GM21390 (cell line): Measurements from ENCODE around the gene SV2B.

Experiments
- ATAC-seq: cut with Tn5 transposase; IDR thresholded peaks from one replicate; pipeline ENCODE4 v1.9.1; 2021; ENCODE audit not compliant: unreplicated experiment

Gene SV2B

DNA sequence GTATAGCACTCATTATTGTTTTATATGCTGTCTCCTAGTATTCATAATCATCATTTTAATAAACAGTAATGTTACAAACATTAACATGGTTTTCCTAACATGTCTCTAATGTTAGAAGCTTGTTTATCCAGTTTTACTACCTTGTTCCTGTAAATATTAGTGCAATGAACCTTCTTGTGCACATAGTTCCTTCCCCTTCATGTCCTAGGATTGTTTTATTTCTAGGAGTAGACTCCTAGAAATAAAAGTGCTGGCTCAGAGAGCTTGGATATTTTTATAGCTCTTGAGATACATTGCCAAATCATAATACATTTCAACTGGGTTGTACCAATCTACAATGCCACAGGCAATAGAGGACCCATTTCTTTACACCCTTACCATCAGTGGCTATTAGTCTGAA lies 161.3 kb downstream of the SV2B start:
- no peak for ATAC-seq

GRCh38 chr15:91263632-91264531 lies 163.8 kb downstream of the SV2B start:
- no peak for ATAC-seq

GRCh38 chr15:91264651-91265351 lies 164.7 kb downstream of the SV2B start:
- ATAC-seq: no peak

DNA sequence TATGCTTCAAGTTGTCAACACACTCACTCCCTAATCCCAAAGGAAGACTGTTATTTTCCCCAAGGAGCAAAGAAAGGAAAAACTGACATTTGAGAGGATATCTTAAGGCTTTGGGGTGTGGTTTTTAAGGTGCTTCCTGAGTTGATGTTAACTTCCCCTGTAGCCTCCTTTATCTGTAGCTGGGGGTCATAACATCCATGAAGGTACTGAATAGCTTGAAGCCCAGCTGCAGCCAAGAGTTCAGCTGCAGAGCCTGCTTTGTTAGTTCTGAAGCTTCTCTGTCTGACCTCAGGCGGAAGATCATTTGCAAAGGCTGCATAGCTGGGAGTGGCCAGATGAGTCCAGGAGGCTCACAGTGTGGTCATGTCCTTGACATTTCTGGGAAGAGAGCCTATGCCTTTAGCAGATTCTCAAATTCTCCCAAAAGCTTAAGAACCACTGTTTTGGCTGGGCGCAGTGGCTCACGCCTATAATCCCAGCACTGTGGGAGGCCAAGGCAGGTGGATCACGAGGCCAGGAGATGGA lies 165.4 kb downstream of the SV2B start:
- no peak for ATAC-seq

- no peak for ATAC-seq
These were observed 168.5 kb downstream of the SV2B start for GRCh38 chr15:91268510-91268909.

GRCh38 chr15:91270747-91271146 lies 170.7 kb downstream of the SV2B start:
- ATAC-seq: no peak

DNA sequence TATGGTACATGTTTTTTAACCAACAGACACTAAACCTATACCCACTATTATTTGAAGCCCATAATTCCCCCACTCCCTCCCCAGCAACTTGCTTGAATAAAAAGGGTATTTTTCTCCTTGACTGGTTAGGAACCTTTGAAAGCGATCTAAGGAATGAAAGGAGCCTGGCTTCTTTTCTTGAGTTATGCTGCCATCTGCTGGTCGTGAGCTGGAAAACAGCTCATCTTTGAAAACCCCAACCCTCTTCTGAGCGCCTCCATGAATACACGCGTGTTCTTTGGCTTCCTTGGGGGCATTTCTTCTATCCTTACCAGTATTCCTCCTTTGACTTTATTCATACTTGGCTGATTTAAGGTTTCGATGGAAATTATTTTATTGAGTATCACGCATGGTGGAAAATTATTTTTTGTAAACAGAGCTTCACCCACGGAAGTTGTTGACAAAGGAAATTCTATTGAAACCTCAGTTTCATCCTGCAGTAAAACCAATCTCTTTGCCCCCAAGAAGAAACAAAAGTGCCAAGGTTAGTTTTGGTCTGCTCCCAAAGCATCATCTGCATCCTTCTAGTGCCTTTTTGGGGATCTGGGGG lies 171.6 kb downstream of the SV2B start:
- ATAC-seq: no peak

DNA sequence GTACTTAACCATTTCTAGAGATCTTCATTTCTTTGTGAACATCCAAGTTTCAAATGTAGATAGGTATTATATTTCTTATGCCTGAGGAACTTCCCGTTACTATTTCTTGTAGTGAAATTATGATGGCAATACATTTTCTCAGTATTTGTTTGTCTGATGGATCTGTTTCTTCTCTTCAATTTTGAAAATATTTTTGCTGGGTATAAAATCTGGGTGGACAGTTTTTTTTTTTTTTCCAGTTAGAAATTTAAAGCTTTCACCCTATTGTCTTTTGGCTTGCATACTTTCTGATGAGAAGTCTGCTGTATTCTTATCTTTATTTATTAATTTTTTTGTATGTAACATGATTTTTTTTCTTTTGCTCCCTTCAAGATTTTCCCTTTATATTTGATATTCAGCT lies 175.8 kb downstream of the SV2B start:
- no peak for ATAC-seq

- no peak for ATAC-seq
These were observed 178.9 kb downstream of the SV2B start for GRCh38 chr15:91278951-91279350.

- no peak for ATAC-seq
These were observed 179.4 kb downstream of the SV2B start for GRCh38 chr15:91279486-91279885.

- ATAC-seq: no peak
These were observed 181.9 kb downstream of the SV2B start for GRCh38 chr15:91281947-91282346.

- ATAC-seq: no peak
These were observed 182.4 kb downstream of the SV2B start for GRCh38 chr15:91282486-91282885.

DNA sequence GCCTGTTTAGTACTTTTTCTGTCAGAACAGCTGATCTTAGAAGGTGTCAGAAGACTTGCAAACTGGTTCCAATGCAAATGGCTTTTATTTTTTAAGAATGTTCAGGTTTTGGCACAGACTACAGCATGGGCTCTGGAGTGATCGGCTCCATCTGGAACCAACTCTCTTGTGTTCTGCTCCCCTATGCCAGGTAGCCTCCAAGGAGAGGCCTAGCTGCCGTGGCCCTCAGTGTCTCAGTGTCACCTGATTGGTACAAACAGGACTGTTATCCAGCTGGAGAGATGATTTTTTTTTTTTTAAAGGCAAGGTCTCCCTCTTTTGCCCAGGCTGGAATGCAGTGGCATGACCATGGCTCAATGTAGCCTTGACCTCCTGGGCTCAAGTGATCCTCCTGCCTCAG lies 183.1 kb downstream of the SV2B start:
- no peak for ATAC-seq

GRCh38 chr15:91284758-91285466 lies 184.9 kb downstream of the SV2B start:
- ATAC-seq: no peak

DNA sequence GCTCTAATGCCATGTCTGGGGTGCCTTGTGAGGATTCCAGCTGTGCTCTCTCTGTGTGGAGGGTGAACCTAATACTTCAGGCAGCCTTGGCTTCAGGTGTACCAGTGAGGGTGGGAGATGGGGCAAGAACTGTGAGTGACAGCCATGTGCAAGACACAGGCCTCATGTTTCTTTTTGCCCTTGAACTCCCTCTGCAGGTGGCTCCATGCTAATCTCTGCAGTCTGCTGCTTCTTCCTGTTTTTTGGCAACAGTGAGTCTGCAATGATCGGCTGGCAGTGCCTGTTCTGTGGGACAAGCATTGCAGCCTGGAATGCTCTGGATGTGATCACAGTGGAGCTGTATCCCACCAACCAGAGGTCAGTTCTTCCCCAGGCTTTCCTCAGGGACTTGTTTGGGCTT lies 189.3 kb downstream of the SV2B start:
- no peak for ATAC-seq

DNA sequence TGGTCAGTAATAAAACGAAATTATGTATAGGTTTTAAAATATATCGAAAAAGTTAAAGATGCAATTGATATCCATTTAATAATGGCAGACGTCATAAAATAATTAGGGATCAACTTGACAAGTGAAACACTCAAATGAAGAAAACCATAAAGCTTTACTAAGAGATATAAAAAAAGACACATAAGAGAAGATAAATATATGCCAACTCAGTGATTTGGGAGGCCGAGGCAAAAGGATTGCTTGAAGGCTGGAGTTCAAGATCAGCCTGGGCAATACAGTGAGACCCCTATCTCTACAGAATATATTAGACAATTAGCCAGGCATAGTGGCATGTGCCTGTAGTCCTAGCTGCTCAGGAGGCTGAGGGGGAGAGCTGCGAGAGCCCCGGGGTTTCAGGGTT lies 190.5 kb downstream of the SV2B start:
- no peak for ATAC-seq

- peak; percentile 70 for ATAC-seq
These were observed 191.6 kb downstream of the SV2B start for GRCh38 chr15:91291673-91292072.

DNA sequence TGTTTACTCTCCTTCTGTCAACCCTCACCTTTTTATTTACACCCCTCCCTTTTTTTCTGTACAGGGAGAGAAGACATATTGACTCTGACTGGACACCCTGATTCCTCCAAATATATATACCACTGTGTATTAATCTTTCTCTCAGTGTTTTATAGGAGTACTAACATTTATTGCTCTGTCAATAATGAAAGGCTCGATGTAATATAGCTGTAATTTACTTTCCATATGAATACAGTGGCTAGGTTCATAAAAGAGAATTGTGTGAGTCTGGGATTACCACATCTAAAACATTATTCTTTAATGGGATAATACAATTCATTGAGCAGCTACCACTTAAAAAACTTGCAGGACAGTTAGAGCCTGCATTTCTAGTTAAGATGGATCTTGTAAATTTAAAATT lies 194.3 kb downstream of the SV2B start:
- no peak for ATAC-seq

GRCh38 chr15:91294795-91295194 lies 194.7 kb downstream of the SV2B start:
- ATAC-seq: no peak

- no peak for ATAC-seq
These were observed 198.0 kb downstream of the SV2B start for GRCh38 chr15:91298101-91298500.
